ENCODE results near the gene GLMN. TPM values are rescaled to one million over a fixed set of nuclear protein-coding genes. Genes with fewer than 3 reads are reported as not detected.

The GLMN gene
- total RNA-seq, 1 donor from 2014 or later, result 5.8 TPM

- TF ChIP-seq CTCF (IDR thresholded peaks at IDR 0.05; ENCODE audit: insufficient read depth, low read length, poor library complexity, severe bottlenecking), result no peak
- no peak overlapping the region for H3K4me3 ChIP-seq (ENCODE audit: low read depth, low read length)
- H3K36me3 ChIP-seq (ENCODE audit: control insufficient read depth, insufficient read depth, low read length), result no peaks in the 10 kb centered on the region
- H3K27me3 ChIP-seq (ENCODE audit: control insufficient read depth, insufficient read depth, low read length), result no peaks in the 10 kb centered on the region
- no peak for DNase-seq (ENCODE audit: low read depth)
Observed at GRCh38 chr1:92244376-92244775, 54.4 kb downstream of the GLMN start.

GRCh38 chr1:92240034-92240433 lies 58.8 kb downstream of the GLMN start:
- H3K27me3 ChIP-seq (ENCODE audit: control insufficient read depth, insufficient read depth, low read length), result no peaks in the 10 kb centered on the region
- no peak for DNase-seq (ENCODE audit: low read depth)
- no peak overlapping the region for H3K4me3 ChIP-seq (ENCODE audit: low read depth, low read length)
- TF ChIP-seq CTCF (IDR thresholded peaks at IDR 0.05; ENCODE audit: insufficient read depth, low read length, poor library complexity, severe bottlenecking), result no peak
- no peaks in the 10 kb centered on the region for H3K36me3 ChIP-seq (ENCODE audit: control insufficient read depth, insufficient read depth, low read length)

- TF ChIP-seq CTCF (IDR thresholded peaks at IDR 0.05; ENCODE audit: insufficient read depth, low read length, poor library complexity, severe bottlenecking), result no peak
- Histone ChIP-seq H3K4me3 (ENCODE audit: low read depth, low read length) (no peak overlapping the region), H3K36me3 (ENCODE audit: control insufficient read depth, insufficient read depth, low read length) (no peaks in the 10 kb centered on the region), H3K27me3 (ENCODE audit: control insufficient read depth, insufficient read depth, low read length) (no peaks in the 10 kb centered on the region)
- DNase-seq (ENCODE audit: low read depth), result no peak
Observed at GRCh38 chr1:92230736-92231135, 68.1 kb downstream of the GLMN start.

- no peaks in the 10 kb centered on the region for H3K36me3 ChIP-seq (ENCODE audit: control insufficient read depth, insufficient read depth, low read length)
- TF ChIP-seq CTCF (IDR thresholded peaks at IDR 0.05; ENCODE audit: insufficient read depth, low read length, poor library complexity, severe bottlenecking), result no peak
Observed at GRCh38 chr1:92228401-92228800, 70.4 kb downstream of the GLMN start.

GRCh38 chr1:92219028-92219427 lies 79.8 kb downstream of the GLMN start:
- Histone ChIP-seq H3K36me3 (ENCODE audit: control insufficient read depth, insufficient read depth, low read length) (no peaks in the 10 kb centered on the region), H3K4me3 (ENCODE audit: low read depth, low read length) (no peak overlapping the region), H3K27me3 (ENCODE audit: control insufficient read depth, insufficient read depth, low read length) (no peaks in the 10 kb centered on the region)
- no peak for DNase-seq (ENCODE audit: low read depth)
- TF ChIP-seq CTCF (IDR thresholded peaks at IDR 0.05; ENCODE audit: insufficient read depth, low read length, poor library complexity, severe bottlenecking), result no peak

More at GRCh38 chr1:92228401-92228800, 70.4 kb downstream of the GLMN start:
- no peak for DNase-seq (ENCODE audit: low read depth)
- Histone ChIP-seq H3K4me3 (ENCODE audit: low read depth, low read length) (no peak overlapping the region), H3K27me3 (ENCODE audit: control insufficient read depth, insufficient read depth, low read length) (no peaks in the 10 kb centered on the region)

- no peak for TF ChIP-seq CTCF (IDR thresholded peaks at IDR 0.05; ENCODE audit: insufficient read depth, low read length, poor library complexity, severe bottlenecking)
- H3K4me3 ChIP-seq (ENCODE audit: low read depth, low read length), result no peak overlapping the region
- no peaks in the 10 kb centered on the region for H3K27me3 ChIP-seq (ENCODE audit: control insufficient read depth, insufficient read depth, low read length)
- H3K36me3 ChIP-seq (ENCODE audit: control insufficient read depth, insufficient read depth, low read length), result no peaks in the 10 kb centered on the region
- DNase-seq (ENCODE audit: low read depth), result no peak
Observed at GRCh38 chr1:92218559-92218958, 80.2 kb downstream of the GLMN start.
